Midbrain (tissue), 1 donor: Measurements from ENCODE around the gene TCEANC.
"Not testable (repeated sequence)": the region's sequence is repeated elsewhere in the genome, so short reads cannot be mapped to it uniquely, and the experiment has no call there.

Experiments used
- DNase-seq: peaks from one replicate; lab custom pipeline; 2025; lab: John Stamatoyannopoulos, UW

TCEANC gene, protein sequence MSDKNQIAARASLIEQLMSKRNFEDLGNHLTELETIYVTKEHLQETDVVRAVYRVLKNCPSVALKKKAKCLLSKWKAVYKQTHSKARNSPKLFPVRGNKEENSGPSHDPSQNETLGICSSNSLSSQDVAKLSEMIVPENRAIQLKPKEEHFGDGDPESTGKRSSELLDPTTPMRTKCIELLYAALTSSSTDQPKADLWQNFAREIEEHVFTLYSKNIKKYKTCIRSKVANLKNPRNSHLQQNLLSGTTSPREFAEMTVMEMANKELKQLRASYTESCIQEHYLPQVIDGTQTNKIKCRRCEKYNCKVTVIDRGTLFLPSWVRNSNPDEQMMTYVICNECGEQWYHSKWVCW

DNA sequence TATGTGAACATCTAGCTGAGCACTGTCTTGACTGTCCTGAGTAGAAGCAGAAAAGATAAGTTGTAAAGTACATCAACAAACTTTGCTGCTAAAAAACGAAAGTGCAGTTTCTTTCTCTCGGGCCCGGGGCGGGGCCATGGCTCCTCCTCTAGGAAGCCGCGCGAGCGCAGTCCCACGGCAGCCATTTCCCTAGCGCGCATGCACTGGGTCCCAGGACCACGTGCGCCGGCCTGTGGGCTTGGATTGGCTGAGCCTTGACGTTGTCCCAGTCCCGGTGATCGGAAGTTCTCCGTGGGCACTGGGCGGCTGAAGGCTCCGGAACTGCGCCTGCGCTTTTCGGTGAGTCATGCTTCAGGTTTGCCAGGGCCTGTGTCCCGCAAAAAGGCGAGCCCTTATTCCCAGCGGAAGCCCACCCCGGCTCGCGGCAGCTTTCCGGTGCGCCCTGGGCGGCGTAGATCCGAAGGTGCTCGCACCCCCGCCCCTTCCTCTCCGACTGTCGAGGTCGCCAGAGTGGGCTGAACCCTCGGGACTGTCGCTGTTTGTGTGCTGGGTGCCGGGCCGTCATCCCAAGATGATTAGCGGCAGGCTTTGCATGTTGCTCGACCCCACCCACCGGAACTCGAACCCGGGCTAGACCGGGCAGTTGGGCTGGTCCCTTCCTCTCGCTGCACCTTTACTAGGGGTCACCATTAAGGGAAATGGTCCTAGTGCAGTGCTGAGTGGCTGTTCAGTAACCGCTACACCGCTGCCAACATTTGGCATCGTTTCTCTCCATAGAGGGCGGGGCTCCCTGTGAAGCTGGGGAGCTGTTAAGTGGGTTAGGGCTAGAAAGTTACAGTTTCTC is at the start of gene TCEANC:
Gene TCEANC (plus strand): TSS at position 292 of the 844 bp plus-strand sequence. CDS start 9,368 bp downstream, outside the sequence.
- peak; percentile 96 for DNase-seq

DNA sequence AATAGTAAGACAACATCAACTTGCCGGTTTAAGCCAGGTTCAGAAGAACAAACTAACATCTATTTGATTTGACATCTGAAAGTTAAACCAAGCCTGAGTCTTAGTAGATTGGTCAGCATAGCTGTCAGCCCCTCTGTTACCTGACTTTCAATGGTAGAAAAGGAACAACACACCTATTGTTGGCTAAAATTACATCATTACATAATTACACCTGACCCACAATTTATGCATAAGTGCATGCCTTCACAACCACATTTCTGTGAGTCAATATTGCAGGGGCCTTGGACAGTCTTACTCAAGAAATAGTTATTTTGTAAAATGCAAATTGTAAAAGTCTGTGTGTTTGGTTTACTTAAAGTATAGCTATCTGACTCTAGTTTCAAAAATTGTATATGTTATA is 47.3 kb upstream of the TCEANC start:
- no peak for DNase-seq

DNA sequence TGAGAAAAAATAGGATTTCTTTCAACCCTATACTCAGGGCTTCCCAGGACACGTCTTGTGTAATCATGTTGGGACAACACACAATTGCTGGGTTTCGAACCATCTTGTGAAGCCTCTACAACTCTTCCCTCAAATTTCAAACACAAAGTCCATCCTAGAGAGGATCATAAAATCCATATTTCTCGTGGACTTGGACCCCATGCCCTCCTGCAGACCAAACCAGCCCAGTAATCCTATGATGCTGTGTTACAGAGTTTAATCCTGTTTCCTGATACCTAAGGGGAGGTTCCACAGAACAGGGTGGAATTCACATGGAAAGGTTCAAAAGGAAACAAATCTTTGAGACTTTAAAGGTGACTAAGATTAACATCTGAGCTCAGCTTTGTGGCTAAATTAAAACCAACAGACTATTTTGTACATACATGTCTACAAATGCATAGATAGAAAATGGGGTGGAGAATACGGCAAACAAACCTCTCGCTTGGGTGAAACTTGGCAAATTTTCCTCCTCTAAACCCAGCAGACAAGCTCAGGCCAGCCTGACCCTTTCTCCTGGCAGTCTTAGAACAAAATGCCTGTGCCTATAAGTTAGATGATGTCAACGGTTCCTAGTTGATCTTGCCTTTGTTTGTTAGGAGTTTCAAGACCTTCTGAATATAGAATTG is 45.5 kb upstream of the TCEANC start:
- DNase-seq, result no peak

DNA sequence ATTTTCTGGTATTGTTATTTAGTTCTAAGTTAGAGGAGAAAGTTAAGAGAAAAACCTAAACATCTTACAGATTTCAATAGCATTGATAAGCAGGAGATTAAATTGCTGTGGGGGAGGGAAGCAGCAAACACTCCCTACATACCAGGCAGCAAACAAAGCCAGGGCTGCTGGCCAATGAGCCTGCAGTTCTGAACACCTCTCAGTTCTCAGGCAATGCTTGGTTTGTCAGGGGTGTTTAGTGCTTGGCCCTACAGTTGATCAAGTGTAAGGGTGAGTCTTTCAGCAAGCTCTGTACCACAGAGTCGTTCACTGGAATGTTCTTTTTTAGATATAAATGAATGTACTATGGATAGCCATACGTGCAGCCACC is 45.0 kb upstream of the TCEANC start:
- DNase-seq, result no peak

DNA sequence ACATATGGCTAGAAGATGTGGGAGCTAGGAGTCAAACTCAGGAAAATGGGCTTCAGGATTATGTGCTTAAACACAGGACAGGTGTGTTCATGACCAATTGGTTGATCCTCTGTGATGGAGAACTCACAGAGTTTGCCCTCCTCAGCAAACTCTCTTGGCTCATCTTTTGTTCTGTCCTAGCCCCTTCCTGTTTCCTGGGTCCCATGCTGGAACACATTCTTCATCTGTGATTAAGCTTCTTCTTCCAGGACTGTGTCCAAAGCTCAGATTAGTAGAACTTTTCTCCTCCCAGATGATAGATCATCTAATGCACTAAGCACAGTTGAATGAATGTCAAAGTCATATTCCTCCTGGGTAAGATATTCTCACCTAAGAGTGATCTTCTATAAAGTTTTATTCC is 38.8 kb upstream of the TCEANC start:
- DNase-seq, result no peak

DNA sequence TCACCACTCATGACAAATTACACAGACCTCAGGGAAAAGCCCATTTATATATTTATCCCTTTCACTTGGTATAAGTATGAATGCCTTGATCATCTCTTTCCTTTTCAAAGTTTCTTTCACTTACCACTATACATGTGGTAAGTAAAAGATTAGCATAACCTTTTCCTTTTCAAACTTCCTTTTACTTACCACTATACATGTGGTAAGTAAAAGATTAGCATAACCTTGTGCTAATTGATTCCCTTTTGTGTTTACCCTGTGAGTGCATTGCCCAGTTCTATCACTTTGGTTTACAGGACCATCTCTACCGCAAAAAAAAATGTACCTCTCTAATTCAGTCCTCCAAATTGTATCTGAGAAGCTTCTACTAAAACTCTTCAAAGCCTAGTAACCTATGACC is 32.7 kb upstream of the TCEANC start:
- DNase-seq, result no peak

DNA sequence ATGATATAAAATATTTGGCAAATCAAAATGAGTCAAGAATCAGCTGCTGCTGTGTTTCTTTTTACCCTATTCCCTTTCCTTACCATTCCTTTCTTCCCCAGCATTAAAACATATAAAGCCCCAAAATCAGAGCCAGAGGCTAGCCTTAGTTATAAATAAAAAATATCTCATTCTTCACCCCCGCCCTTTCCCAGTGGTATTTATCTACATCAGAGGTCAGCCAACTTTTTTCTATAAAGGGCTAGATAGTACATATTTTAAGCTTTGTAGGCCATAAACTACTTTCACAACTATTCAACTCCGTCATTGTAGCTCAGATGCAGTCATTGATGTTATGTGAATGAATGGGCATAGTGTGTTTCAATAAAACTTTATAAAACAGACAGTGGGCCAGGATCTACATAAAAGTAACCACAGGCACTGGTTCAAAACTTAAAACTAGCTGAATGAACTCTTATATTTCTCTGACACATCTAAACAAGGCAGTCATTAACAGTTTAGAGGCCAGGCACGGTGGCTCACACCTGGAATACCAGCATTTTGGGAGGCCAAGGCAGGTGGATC is 30.5 kb upstream of the TCEANC start:
- no peak for DNase-seq

DNA sequence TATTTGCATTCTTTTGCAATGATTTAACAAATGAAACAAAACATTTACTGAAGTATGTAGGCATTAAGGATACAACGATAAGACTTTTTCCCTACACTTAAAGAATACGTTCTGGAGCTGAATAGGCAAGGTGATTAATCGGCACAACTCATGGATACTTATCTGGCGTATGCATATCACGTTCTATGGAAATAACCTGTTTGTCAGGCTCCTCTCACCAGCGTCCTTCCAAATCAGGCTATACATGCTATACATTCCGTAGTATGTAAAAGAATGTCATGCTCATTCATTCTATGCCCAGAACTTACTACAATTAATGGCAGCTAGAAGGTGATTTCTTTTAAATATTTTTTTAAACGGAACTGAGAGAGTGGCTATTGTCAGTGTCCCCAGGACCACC is 25.6 kb upstream of the TCEANC start:
- DNase-seq, result no peak

DNA sequence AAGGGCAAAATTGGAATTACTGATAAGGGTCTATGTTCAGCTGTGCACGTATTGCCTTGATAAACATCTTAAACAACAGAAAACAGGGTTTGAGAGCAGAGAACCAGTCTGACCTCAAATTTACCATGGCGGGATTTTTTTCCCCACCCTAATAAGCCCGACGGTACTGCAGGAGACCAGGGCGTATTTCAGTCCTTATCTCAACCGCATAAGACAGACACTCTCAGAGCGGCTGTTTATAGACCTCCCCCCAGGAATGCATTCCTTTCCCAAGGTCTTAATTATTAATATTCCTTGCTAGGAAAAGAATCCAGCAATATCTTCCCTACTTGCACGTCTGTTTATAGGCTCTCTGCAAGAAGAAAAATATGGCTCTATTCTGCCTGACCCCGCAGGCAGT is 15.7 kb upstream of the TCEANC start:
- not testable (repeated sequence) for DNase-seq

DNA sequence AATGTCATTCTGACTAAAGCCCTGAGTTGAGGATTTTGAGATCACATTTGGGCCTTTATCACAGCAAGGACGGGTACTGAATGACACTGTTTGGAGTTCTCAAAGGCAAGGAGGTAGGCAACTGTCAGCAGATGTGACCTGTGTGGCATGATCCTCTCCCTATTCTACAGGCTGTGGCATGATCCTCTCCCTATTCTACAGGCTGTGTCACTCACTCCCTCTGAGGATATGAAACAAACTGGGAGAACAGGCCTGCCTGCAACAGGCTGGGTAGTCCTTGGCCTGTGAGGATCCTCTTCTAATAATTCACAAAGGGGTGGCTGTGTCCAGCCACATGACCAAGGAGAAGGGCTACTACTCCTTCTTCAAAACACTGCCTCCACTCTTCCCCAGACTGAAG is 14.9 kb upstream of the TCEANC start:
- no peak for DNase-seq

DNA sequence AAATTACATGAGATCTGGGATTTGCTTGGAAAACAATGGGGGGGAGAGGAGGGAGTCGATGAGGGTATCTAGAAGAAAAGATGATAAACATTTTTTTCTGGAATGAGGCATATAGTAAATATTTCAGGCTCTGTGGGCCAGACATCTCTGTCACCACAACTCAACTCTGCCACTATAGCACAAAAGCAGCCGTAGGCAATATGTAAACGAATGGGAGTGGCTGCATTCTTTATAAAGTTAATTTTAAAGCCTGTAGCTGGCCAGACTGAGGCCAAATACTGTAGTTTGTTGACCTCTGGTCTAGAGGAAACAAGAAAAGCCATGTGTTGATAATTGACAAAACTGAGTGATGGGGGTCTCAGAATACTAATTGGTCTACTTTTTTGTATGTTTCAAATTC is 14.1 kb upstream of the TCEANC start:
- DNase-seq, result no peak

DNA sequence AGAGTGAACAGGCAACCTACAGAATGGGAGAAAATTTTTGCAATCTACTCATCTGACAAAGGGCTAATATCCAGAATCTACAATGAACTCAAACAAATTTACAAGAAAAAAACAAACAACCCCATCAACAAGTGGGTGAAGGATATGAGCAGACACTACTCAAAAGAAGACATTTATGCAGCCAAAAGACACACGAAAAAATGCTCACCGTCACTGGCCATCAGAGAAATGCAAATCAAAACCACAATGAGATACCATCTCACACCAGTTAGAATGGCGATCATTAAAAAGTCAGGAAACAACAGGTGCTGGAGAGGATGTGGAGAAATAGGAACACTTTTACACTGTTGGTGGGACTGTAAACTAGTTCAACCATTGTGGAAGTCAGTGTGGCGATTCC is 11.3 kb upstream of the TCEANC start:
- DNase-seq, result not testable (repeated sequence)

DNA sequence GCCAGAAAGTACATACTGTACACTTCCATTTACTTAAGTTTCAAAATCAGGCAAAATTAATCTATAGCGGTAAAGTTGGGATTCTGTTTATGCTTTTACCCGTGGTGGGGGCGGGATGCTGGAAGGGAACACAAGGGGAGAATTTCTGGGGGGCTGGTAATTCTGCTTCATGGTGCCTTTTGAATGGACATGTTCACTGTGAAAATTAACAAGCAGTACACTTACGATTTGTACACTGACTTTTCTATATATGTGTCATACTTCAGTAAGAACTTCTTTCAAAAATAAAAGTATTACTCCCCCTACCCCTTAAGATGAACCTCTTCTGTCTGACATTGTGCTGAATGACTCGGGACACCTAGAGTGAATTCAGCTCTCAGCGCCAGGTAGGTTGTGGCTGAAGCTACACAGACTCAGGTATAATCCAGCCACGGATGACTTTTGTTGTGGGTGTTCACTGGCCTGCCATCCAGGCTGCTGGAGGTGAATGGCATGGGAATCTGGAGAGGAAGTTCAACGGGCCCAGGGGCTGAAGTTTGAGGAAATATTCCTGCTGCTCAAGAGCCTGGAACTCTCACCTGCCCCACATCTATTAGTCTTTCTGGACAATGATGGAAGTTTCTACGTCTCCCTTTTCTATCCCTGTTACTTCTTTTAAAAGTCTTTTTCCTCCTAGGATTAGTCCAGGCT is 7.3 kb upstream of the TCEANC start:
- no peak for DNase-seq

DNA sequence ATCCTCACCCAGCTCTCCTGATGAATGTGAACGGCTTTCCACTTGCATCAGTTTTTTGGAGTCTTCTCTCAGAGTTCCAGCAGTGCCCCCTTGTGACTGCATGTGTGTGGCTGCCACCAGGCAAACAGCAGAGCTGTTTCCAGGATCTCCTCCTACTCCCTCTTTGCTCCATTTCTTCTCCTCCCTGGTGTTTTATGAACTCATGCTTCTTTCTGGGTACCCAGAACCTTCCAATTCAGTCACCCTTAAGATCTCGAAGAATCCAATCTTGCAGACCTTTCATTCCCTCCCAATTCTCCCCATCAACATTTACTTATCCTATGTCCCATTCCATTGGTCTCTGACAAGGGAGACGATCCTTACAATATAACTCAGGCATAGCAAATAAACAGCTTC is 6.8 kb upstream of the TCEANC start:
- peak; percentile 53 for DNase-seq

DNA sequence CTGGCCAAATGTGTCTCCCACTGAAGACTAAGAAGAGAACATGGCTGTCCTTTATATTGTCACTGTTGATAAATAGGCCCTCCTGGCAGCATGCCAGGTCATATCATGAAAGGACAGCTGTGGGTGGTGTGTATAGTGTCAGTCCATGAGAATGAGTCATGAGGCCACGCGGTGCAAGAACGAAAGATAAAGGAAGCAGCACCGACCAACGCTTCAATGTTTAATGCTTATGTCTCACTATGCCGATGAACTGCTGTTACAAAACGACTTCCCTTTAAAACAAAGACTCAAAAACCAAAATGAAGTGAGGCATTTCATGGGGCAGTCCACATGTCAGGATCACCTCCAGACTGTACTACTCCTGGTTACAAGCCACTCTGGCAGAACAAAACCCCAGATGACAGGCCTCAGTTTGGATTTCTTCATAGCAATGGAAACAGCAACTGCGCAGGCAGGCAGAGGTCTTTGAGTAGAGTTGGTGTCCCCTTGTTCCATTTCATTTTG is 5.2 kb upstream of the TCEANC start:
- DNase-seq, result no peak

DNA sequence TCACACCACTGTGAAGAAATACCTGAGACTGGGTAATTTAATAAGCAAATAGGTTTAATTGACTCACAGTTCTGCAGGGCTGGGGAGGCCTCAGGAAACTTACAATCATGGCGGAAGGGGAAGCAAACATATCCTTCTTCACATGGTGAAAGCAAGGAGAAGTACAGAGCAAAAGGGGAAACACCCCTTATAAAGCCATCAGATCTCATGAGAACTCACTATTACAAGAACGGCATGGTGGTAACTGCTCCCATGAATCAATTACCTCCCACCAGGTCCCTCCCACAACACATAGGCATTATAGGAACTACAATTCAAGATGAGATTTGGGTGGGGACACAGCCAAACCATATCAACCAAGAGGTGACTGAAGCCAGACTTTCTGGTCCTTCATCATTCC is 4.6 kb upstream of the TCEANC start:
- DNase-seq, result not testable (repeated sequence)

DNA sequence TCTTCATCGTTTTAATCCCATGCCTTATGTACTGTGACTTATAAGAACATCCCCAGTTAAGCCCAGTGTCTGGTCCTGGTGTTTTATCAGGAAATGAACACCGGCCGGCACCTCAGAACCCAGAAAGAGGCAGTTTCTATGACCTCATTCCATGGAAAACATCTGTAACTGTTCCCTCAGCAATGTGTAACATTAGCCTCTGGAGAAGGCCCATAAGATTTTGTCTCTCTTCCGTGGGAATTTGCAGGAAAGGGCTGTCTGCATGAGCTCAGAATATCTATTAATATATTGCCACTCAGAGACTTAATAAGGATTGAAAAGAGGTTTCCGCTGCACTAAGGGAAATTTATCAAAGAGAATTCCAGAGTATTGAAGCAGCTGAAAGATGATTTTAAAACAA is 3.1 kb upstream of the TCEANC start:
- no peak for DNase-seq

DNA sequence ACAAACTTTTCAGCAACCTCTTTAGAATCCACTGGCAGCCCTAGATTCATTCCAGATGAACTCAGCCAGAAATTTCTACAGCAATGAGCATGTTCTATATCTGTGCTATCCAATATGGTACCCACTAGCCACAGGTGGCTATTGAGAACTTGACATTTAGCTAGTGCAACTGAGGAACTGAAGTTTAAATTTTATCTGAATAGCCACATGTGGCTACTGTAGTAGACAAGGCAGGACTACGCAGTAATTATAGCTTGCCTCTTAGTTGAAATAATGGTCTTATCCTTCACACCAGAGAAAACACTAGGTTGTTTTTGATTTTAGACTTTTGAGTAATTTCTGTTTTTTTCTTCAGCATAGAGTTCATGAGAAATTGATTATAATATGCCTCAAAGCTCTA is 2.6 kb upstream of the TCEANC start:
- DNase-seq, result no peak

DNA sequence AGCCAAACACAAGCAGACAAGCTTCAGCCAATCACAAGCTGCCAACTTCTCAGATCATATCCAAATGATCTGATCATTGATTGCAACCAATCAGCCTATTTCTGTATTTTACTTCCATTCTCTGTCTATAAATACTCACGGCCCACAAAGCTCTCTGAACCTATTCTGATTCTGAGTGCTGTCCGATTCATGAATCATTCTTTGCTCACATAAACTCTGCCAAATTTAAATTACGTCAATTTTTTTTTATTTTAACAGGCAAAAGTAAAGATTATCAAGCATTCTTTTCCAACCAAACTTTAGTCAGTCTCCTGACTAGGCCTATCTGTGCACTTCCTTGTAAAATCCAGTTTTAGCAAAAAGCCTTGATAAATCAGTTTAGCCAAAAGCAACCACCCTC is 1.8 kb upstream of the TCEANC start:
- no peak for DNase-seq

DNA sequence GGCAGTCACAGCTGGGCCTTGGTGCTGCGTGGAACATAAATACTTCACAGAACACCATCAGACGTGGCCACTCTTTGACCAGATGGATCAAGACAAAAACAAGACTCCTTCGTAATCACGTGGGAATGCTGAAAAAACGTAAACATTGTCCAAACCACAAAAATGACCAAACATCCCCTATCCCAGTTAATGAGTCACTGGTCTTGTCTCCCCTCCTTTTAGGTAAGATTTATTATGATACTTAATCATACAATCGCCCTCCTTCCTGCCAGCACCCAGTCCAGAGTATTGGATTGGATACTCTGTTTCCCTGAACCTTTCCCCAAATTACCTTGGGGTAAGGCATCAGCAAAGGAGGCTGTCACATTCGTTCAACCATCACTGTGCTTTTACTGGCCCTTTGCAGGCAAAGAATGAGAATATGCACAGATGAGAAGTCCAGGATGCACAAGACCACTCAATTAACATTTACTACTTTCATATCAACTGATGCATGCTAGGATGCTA is 601 bp upstream of the TCEANC start:
- no peak for DNase-seq

DNA sequence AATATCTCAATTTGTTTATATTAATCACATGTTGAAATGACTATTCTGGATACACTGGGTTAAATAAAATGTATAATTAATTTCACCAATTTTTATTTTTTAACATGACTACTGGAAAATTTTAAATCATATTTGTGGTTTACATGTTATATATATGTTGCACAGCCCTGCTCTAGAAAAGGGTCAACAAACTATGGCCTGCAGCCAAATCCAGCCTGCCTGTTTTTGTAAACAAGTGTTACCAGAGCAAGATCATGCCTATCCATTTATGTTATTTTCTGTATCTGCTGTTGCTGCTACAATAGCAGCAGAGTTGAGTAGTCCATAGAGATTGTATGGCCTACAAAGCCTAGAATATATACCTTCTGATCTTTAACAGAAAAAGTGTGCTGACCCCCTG is 1.2 kb downstream of the TCEANC start:
- no peak for DNase-seq

DNA sequence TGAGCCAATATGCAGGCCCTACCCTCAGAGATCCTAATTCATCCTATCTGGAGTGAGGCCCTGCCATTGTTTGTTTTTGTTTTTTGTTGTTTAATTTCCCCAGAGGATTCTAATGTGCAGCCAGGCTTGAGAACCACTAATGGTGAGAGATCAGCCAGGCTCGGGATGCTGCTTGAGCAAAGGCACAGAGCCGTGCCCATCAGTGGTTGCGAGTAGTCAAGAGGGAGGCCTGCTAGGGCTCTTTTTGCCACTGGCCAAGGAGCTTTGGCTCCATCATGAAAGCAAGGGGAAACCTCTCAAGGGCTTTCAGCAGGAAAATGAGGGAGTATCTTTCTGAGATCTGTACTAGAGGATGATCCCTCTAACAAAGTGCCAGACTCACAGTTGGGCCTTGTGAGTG is 2.7 kb downstream of the TCEANC start:
- no peak for DNase-seq
